GM12865 (cell line): ENCODE results near the gene SIRT5.

Experiments used
- DNase-seq: peaks from one replicate; pipeline ENCODE4 v3.0.0; 2010; ENCODE audit warnings: low read depth
- H3K4me3 ChIP-seq: 2 replicates; pipeline ENCODE4 v1.5.1; 2011; ENCODE audit warnings: mild to moderate bottlenecking, low read depth, low read length, control low read depth
- TF ChIP-seq, protein P1 (sequence below): IDR thresholded peaks from 2 replicates; pipeline ENCODE4 v1.5.1; 2011; ENCODE audit warnings: low read length, control low read depth, low read depth, inconsistent platforms; ENCODE audit not compliant: insufficient read depth; ENCODE audit errors: missing control alignments

SIRT5 gene

GRCh38 chr6:13550656-13551055 lies 23.7 kb upstream of the SIRT5 start:
- DNase-seq = no peak
- no peak overlapping the region for H3K4me3 ChIP-seq
- TF ChIP-seq, protein P1, sequence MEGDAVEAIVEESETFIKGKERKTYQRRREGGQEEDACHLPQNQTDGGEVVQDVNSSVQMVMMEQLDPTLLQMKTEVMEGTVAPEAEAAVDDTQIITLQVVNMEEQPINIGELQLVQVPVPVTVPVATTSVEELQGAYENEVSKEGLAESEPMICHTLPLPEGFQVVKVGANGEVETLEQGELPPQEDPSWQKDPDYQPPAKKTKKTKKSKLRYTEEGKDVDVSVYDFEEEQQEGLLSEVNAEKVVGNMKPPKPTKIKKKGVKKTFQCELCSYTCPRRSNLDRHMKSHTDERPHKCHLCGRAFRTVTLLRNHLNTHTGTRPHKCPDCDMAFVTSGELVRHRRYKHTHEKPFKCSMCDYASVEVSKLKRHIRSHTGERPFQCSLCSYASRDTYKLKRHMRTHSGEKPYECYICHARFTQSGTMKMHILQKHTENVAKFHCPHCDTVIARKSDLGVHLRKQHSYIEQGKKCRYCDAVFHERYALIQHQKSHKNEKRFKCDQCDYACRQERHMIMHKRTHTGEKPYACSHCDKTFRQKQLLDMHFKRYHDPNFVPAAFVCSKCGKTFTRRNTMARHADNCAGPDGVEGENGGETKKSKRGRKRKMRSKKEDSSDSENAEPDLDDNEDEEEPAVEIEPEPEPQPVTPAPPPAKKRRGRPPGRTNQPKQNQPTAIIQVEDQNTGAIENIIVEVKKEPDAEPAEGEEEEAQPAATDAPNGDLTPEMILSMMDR = no peak

- no peak for DNase-seq
- TF ChIP-seq, protein P1 = no peak
- H3K4me3 ChIP-seq = no peak overlapping the region
Observed at GRCh38 chr6:13553646-13554045, 20.8 kb upstream of the SIRT5 start.

GRCh38 chr6:13554929-13555333 lies 19.5 kb upstream of the SIRT5 start:
- no peak overlapping the region for H3K4me3 ChIP-seq
- no peak for DNase-seq
- TF ChIP-seq, protein P1 = no peak

- TF ChIP-seq, protein P1 = no peak
- no peak for DNase-seq
- H3K4me3 ChIP-seq = no peak overlapping the region
Observed at GRCh38 chr6:13557841-13558240, 16.6 kb upstream of the SIRT5 start.

DNA sequence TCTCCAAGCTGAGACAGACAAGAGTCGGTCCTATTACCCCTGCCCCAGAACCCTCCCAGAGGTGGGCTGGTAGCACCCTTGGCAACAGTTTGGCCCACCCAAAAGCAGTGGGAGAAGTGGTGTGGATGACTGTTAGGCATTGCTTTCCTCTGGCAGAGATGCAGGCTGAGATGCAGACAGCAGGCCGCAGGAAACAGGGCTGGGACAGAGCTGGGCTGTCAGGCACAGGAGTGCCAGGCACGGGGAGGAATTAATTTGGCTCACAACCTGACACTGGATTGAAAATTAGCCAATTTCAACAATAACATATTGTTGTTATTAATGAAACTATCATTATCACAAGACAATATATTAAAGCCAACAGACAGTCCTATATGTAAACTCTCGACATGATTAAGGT lies 15.7 kb upstream of the SIRT5 start:
- no peak overlapping the region for H3K4me3 ChIP-seq
- TF ChIP-seq, protein P1 = no peak

DNA sequence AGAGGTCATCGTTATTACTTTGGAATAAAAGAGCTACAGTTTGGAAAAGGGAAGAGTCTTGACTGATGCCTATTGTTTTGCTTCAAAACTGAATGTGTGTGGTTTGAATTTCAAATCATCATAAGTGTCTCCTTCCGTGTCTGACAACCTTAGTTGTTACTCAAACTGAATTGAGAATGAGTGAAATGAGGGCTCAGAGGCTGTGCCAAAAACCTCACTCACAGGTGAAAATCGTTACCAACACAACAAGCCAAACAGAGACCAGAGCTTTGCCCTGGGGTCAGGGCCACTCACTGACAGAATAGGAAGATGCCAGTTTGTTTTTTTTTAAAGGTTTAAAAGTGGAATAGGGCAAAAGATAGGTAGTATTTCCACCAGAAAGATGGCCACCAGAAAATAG lies 15.2 kb upstream of the SIRT5 start:
- TF ChIP-seq, protein P1 = no peak
- no peak overlapping the region for H3K4me3 ChIP-seq
- no peak for DNase-seq

More for the DNA sequence above, 15.7 kb upstream of the SIRT5 start:
- no peak for DNase-seq

DNA sequence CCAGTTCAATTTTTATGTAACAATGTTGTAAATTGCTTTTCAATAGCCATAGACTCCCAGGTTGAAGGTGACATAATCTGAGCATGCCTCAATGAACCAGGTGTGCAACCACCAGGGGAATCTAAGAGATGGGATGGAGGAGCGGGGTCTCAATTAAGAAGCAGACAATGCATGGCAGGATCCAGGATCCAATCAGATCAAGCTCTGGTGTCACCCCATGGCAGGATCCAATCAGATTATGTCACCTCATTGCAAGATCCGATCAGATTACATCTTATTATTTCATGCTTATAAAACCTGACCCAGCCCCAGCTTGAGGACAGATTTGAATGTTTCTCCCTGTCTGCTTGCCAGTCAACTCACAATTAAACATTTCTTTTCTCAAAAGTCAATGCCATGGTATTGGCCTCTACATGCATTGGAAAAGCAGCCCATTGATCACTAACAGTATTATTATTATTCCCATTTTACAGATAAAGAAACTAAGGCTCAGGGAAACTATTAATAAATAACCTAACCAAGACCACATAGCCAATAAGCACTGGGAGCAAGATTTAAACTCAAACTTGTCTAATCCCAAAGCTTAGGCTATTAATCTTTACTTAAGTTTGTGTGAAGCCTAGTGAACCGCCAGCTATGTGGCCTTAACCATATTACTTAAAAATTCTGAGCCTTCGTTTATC lies 14.3 kb upstream of the SIRT5 start:
- TF ChIP-seq, protein P1 = no peak
- no peak overlapping the region for H3K4me3 ChIP-seq
- no peak for DNase-seq
